ACC112 (cell line): ENCODE results near the gene MAGI1.
"Not testable (repeated sequence)": the region's sequence is repeated elsewhere in the genome, so short reads cannot be mapped to it uniquely, and the experiment has no call there.

Experiments used
- H2AFZ ChIP-seq: fragments of 200-600 bp; sonication (generic); one replicate; pipeline ENCODE4 v1.6.0; 2017; ENCODE audit warnings: antibody characterized with exemption, low read length; ENCODE audit not compliant: unreplicated experiment
- H3K27ac ChIP-seq: fragments of 200-600 bp; sonication (generic); 2 replicates; pipeline ENCODE4 v1.5.1; 2014; ENCODE audit warnings: low read depth, mild to moderate bottlenecking, antibody characterized with exemption, low read length, moderate library complexity
- H3K27me3 ChIP-seq: fragments of 200-600 bp; sonication (generic); 2 replicates; pipeline ENCODE4 v1.6.1; 2014; ENCODE audit warnings: mild to moderate bottlenecking, antibody characterized with exemption, low read length, moderate library complexity, mixed read lengths; ENCODE audit not compliant: insufficient read depth
- H3K36me3 ChIP-seq: fragments of 200-600 bp; sonication (generic); 2 replicates; pipeline ENCODE4 v1.6.1; 2016; ENCODE audit warnings: mild to moderate bottlenecking, antibody characterized with exemption, low read length, moderate library complexity, mixed read lengths; ENCODE audit not compliant: insufficient read depth
- H3K4me1 ChIP-seq: fragments of 200-600 bp; sonication (generic); one replicate; pipeline ENCODE4 v1.6.1; 2016; ENCODE audit warnings: low read length, mixed read lengths; ENCODE audit not compliant: insufficient read depth, unreplicated experiment, control insufficient read depth
- H3K4me3 ChIP-seq: fragments of 200-600 bp; sonication (generic); 2 replicates; pipeline ENCODE4 v1.5.1; 2014; ENCODE audit warnings: mild to moderate bottlenecking, low read depth, low read length
- H3K79me2 ChIP-seq: fragments of 200-600 bp; sonication (generic); one replicate; pipeline ENCODE4 v1.6.0; 2016; ENCODE audit warnings: low read length; ENCODE audit not compliant: control insufficient read depth, unreplicated experiment, insufficient read depth

The MAGI1 gene

DNA sequence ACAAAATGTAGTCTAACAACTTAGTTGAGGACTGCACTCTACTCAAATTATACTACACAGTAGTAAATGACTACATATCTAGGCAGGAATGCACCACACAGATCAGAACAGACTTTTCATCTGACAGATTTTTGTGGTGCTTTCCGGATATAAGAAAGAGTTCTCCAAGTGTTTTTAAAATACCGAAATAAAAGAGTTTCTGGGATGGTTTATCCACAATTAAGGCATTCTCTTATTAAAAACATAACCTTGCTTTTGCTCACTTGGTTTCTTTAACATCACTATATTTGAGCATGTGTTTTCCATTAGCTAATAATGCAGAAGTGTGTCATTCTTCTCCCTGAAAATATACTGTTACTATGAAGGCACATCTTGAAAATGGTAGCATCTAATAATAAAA lies 132.9 kb downstream of the MAGI1 start:
- no peaks in the 10 kb centered on the region for H3K36me3 ChIP-seq
- no peak overlapping the region for H3K4me3 ChIP-seq
- H2AFZ ChIP-seq: no peak overlapping the region
- no peaks in the 10 kb centered on the region for H3K79me2 ChIP-seq
- no peak overlapping the region for H3K27ac ChIP-seq
- peaks cover 8% of the 10 kb centered on the region for H3K4me1 ChIP-seq
- H3K27me3 ChIP-seq: no peaks in the 10 kb centered on the region

DNA sequence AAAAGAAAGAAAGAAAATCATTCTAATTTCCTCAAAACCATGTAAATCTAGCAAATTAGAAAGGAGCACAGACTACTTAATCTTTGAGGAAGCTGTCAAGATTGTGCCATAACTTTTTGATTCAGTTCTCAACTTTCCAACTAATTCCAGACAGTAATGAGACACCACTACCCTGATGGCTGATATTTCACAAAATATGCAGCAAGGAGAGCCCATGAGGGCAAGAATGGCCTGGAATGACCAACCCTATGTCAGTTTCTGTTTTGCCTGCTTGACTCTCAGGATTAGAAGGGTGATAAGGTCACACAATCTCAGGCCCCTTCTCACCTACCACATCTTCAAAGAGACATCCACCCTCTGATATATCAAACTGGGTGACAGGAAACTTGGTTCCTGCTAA lies 134.7 kb downstream of the MAGI1 start:
- Histone ChIP-seq H3K27ac (no peak overlapping the region), H3K36me3 (no peaks in the 10 kb centered on the region), H3K27me3 (no peaks in the 10 kb centered on the region), H3K4me3 (no peak overlapping the region), H3K79me2 (no peaks in the 10 kb centered on the region), H3K4me1 (peaks cover 13% of the 10 kb centered on the region), H2AFZ (no peak overlapping the region)

DNA sequence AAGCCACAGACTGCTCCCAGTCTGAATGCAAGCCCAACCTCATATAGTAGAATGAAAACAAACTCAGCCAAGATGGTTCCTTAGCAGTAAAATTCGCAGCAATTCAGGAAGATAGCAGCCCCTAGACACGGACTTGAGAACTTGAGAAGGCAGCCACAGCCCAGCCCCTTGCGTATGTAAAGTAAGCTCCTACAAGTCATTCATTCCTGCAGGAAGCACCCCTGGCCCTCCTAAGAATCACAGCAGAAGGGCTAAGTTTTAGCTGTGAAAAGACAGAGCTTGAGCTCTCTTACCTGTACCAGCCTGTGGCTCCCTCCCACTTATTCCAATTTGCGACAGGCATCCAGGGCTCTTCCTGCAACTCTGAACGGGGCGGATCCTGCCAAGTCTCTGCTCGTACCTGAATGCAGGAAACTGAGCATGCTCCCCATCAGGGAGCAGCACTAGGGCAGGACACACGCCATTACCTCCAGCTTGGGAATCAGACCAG lies 136.4 kb downstream of the MAGI1 start:
- no peaks in the 10 kb centered on the region for H3K79me2 ChIP-seq
- no peak overlapping the region for H3K4me3 ChIP-seq

DNA sequence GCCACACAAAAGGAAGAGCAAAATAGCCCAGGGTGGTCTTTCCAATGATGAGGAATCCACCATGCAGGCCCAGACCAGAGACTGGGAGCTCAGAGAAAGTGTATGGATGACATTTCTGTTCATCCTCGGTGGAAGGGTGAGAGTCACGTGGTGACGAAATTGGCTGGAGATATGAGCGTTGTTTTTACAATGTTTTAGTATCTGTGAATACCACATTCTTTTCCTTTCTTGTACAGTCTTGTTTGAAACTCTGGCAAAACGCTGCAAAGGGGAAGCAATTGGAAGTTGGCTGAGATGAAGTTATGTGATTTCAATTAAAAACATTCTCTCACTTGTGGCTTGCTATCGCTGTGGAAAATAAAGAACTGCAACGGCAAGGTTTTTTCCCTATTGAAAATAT lies 137.5 kb downstream of the MAGI1 start:
- Histone ChIP-seq H3K27me3 (no peaks in the 10 kb centered on the region), H3K4me3 (no peak overlapping the region), H3K36me3 (no peaks in the 10 kb centered on the region), H2AFZ (no peak overlapping the region), H3K27ac (no peak overlapping the region), H3K79me2 (no peaks in the 10 kb centered on the region), H3K4me1 (peaks cover 11% of the 10 kb centered on the region)

More for the DNA sequence above, 136.4 kb downstream of the MAGI1 start:
- no peak overlapping the region for H2AFZ ChIP-seq
- no peaks in the 10 kb centered on the region for H3K27me3 ChIP-seq
- H3K36me3 ChIP-seq: no peaks in the 10 kb centered on the region
- no peak overlapping the region for H3K27ac ChIP-seq
- peaks cover 14% of the 10 kb centered on the region for H3K4me1 ChIP-seq

DNA sequence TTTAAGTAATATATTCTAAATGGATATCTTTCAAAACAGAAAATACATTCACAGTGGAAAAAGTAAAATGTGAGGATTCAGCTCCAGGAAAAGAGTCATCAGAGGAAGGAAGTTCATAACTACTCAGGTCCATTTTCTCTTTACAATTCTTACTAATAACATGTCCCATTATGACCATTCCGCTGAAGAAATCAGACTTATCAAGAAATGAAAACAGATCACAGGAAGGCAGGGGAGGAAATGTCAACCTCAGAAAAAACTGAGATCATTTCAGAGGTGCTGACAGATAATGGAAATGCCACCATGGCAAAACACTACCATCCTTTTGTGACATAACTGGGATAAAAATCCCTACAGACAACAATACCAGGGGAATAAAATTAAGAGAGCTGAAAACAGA lies 139.5 kb downstream of the MAGI1 start:
- Histone ChIP-seq H3K79me2 (peaks cover 4% of the 10 kb centered on the region), H3K27ac (no peak overlapping the region), H3K4me3 (no peak overlapping the region), H3K36me3 (no peaks in the 10 kb centered on the region), H3K27me3 (no peaks in the 10 kb centered on the region), H2AFZ (no peak overlapping the region), H3K4me1 (peaks cover 10% of the 10 kb centered on the region)

DNA sequence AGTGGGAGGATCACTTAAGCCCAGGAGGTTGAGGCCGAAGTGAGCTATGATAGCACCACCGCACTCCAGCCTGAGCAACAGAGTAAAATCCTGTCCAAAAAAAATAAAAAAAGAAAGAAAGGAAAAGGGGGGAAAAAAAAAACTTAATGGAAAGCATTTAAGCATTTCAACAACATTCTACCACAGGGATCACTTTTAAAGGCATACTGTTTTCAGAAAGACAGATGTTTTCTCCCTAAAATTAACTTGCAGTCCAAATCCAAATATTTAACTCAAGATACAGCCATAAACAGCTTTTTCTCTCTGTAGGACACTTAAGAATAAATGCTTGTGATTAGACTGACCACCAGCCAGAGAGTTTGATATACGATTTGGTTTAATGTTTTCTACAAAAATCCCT lies 141.0 kb downstream of the MAGI1 start:
- peaks cover 6% of the 10 kb centered on the region for H3K79me2 ChIP-seq
- H3K36me3 ChIP-seq: no peaks in the 10 kb centered on the region
- peaks cover 18% of the 10 kb centered on the region for H3K4me1 ChIP-seq
- H3K27ac ChIP-seq: no peak overlapping the region
- no peaks in the 10 kb centered on the region for H3K27me3 ChIP-seq
- H3K4me3 ChIP-seq: no peak overlapping the region
- no peak overlapping the region for H2AFZ ChIP-seq

DNA sequence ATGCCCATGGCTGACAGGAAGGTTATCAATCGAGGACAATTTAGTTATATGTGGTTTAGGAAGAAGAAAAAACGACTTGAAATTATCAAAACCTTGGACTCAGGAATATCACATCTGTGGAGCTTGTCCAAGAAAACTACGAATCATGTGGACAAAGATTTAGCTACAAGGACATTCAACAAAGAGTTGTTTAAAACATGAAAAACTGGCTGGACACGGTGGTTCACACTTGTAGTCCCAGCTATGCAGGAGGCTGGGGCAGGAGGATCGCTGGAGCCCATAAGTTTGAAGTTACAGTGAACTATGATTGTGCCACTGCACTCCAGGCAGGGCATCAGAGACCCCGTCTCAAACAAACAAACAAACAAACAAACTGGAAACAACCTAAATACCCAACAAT lies 142.4 kb downstream of the MAGI1 start:
- H3K36me3 ChIP-seq: no peaks in the 10 kb centered on the region

DNA sequence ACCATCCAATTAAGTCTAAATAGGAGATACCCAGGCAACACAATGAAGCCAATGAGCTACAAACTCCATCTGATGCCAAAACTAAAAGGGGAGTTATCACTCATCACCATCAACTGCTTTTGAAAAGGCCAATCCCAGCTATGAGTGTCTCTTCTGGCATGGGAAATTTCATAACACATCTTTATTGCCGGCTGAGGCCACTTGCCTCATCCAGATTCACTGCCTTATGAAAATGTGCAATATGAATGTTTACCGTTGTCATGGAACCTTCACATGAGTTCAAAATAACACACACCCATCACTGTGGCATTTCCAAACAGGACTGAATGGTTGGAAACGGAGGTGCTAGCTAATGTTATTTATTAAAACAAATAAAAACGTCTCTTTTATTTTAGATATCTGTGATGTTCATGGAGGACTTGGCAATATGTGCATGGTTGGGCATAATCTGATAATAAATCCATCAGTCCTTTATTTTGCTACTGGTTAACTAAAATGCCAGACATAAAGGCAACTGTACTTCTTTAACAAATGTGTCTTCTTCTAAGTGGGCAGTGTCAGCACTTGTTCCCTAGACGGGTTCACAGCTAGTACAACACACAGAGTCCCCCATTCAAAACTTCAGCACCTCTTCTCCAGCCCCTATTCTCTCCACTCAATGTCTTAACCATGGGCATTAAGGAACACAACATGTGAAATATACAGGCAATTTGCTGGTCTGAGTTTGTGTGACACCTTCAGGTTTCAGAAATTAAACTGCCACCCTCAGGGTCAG lies 143.9 kb downstream of the MAGI1 start:
- Histone ChIP-seq H3K4me1 (peaks cover 19% of the 10 kb centered on the region), H2AFZ (no peak overlapping the region), H3K79me2 (peaks cover 11% of the 10 kb centered on the region), H3K4me3 (no peak overlapping the region), H3K27me3 (no peaks in the 10 kb centered on the region), H3K27ac (peak overlapping the region; percentile 39; the same call in 1 of the 2 replicates), H3K36me3 (no peaks in the 10 kb centered on the region)

More for the DNA sequence above, 142.4 kb downstream of the MAGI1 start:
- Histone ChIP-seq H3K4me3 (no peak overlapping the region), H3K79me2 (peaks cover 10% of the 10 kb centered on the region), H3K27me3 (no peaks in the 10 kb centered on the region), H2AFZ (no peak overlapping the region), H3K27ac (no peak overlapping the region), H3K4me1 (peaks cover 18% of the 10 kb centered on the region)

DNA sequence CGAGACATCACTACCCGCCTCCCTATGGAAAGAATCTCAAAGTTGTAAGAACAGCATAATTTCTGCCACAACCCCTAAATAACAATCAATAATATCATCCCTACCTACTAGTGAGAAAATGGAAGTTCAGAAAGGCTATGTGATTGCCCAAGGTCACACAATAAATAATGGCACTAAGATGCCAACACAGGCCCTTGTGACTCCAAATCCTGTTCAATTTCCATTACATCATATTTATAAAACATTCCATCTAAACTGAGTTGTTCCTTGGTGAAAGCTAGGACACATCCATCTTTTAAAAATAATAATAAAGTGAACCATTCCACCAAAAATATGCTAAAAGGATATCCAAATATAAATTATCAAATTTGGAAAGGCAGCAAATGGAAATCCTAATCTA lies 144.6 kb downstream of the MAGI1 start:
- H3K4me1 ChIP-seq: peaks cover 20% of the 10 kb centered on the region

DNA sequence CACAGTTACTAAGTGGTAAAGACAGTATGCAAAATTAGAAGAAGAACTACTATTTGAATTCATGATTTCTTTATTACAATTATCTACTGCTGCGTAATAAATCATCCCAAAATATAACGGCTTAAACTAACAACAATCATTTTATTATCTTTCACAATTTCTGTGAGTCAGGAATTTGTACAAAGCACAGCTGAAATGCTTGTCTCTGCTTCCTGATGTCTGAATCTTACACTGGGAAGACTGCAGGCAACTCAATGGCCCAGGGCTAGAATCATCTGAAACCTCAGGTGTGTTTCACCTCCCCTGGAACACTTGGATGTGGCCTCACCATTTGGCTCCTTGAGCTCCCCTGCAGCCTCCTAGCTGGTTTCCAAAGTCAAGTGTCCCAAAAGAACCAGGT lies 145.1 kb downstream of the MAGI1 start:
- H3K36me3 ChIP-seq: no peaks in the 10 kb centered on the region
- no peak overlapping the region for H2AFZ ChIP-seq
- H3K79me2 ChIP-seq: peaks cover 11% of the 10 kb centered on the region
- H3K27ac ChIP-seq: no peak overlapping the region
- no peak overlapping the region for H3K4me3 ChIP-seq
- no peaks in the 10 kb centered on the region for H3K27me3 ChIP-seq
- peaks cover 22% of the 10 kb centered on the region for H3K4me1 ChIP-seq

More for the DNA sequence above, 144.6 kb downstream of the MAGI1 start:
- H3K27ac ChIP-seq: peak overlapping the region; percentile 39; the same call in 1 of the 2 replicates
- H3K79me2 ChIP-seq: peaks cover 11% of the 10 kb centered on the region
- H3K4me3 ChIP-seq: no peak overlapping the region
- no peaks in the 10 kb centered on the region for H3K27me3 ChIP-seq
- no peaks in the 10 kb centered on the region for H3K36me3 ChIP-seq
- H2AFZ ChIP-seq: no peak overlapping the region

DNA sequence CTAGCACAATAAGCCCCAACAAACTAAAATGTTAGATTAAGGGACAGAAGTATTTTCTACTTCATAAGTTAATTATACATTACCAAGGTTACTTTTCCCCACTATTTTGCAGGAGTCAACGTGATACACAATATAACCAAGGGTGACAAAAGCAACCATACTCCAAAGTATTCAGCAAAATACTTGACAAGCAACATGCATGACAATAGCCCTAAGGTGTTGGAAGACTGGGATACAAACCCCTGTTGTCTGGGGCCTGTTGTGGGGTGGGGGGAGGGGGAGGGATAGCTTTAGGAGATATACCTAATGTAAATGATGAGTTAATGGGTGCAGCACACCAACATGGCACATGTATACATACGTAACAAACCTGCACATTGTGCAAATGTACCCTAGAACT lies 147.2 kb downstream of the MAGI1 start:
- not testable (repeated sequence) for H3K27ac ChIP-seq, H3K27me3 ChIP-seq, H2AFZ ChIP-seq, H3K36me3 ChIP-seq, H3K4me3 ChIP-seq
- Histone ChIP-seq H3K4me1 (peaks cover 29% of the 10 kb centered on the region), H3K79me2 (peaks cover 24% of the 10 kb centered on the region)
